Muscle of leg (tissue), 11 donors: ENCODE measurements around the gene LAMTOR4. TPM values are rescaled to one million over a fixed set of nuclear protein-coding genes. Genes with fewer than 3 reads are reported as not detected.

Experiments used
- DNase-seq: peaks from one replicate; pipeline ENCODE4 v3.0.0; 2013
- H3K27ac ChIP-seq: one replicate; pipeline ENCODE4 v1.5.1; 2013; ENCODE audit warnings: mild to moderate bottlenecking, low read length, control low read depth
- H3K27me3 ChIP-seq: one replicate; pipeline ENCODE4 v1.6.1; 2013; ENCODE audit warnings: low read length; ENCODE audit not compliant: control insufficient read depth, insufficient read depth
- H3K36me3 ChIP-seq: one replicate; pipeline ENCODE4 v1.6.1; 2013; ENCODE audit warnings: low read length; ENCODE audit not compliant: control insufficient read depth, insufficient read depth
- H3K4me1 ChIP-seq: one replicate; pipeline ENCODE4 v1.6.1; 2013; ENCODE audit warnings: low read length; ENCODE audit not compliant: control insufficient read depth, insufficient read depth
- H3K4me3 ChIP-seq: one replicate; pipeline ENCODE4 v1.5.1; 2013; ENCODE audit warnings: low read length, control low read depth
- H3K9me3 ChIP-seq: replicated peaks from 2 replicates; pipeline ENCODE4 v1.6.1; 2013; ENCODE audit warnings: low read depth, low read length; ENCODE audit not compliant: control insufficient read depth
- WGBS: methylation state at CpG from one replicate; pipeline ENCODE4 v1.1.5; 2013; ENCODE audit warnings: missing lambda C conversion rate; ENCODE audit not compliant: insufficient coverage; 5-methylcytosine and 5-hydroxymethylcytosine counted together
- polyA plus RNA-seq, 8 donors: library from polyadenylated mRNA; unstranded; fragments of 120-200 nt; gene quantifications; one replicate each; pipeline versions ENCODE4 v1.2.1 to v1.2.3, GENCODE V29; 2013; ENCODE audit warnings: inconsistent platforms in 1 of 8, low replicate concordance in 1 of 8; ENCODE audit not compliant: insufficient read length in 8 of 8, insufficient read depth in 1 of 8
- total RNA-seq: library from RNA; stranded (reverse); fragments of 120-200 nt; gene quantifications from one replicate; pipeline ENCODE4 v1.2.4, GENCODE V29; 2013

Gene LAMTOR4
- total and polyA plus RNA-seq, 9 donors = 65.0 to 97.1 (median 73.7) TPM

GRCh38 chr7:100200693-100201092 is 52.0 kb downstream of the LAMTOR4 start:
- Histone ChIP-seq H3K9me3 (no peaks in the 10 kb centered on the region), H3K36me3 (no peaks in the 10 kb centered on the region), H3K4me3 (no peak overlapping the region), H3K27me3 (no peaks in the 10 kb centered on the region), H3K4me1 (peaks cover 10% of the 10 kb centered on the region), H3K27ac (no peak overlapping the region)
- no peak for DNase-seq
- 87% methylated on average over 8 of the region's 11 CpGs for WGBS

Other genes with a start within 250 kb of the LAMTOR4 start
- 16.5 TPM for gene TRIM4, start 229.4 kb upstream of the LAMTOR4 start, total RNA-seq
- 10 to 100 TPM; 14.6 to 21.5 (median 17.0) TPM for gene TRIM4, start 229.4 kb upstream of the LAMTOR4 start, polyA plus RNA-seq
- gene GJC3, start 219.3 kb upstream of the LAMTOR4 start, total RNA-seq = 0.53 TPM
- under 1 TPM; 0.28 to 0.62 (median 0.39) TPM for gene GJC3, start 219.3 kb upstream of the LAMTOR4 start, polyA plus RNA-seq
- 0.75 TPM for gene AZGP1, start 172.9 kb upstream of the LAMTOR4 start, total RNA-seq
- 1 to 10 TPM in 4 of 8 donors, under 1 TPM in 4; 0.31 to 3.2 (median 0.94) TPM for gene AZGP1, start 172.9 kb upstream of the LAMTOR4 start, polyA plus RNA-seq
- gene ZKSCAN1, start 133.3 kb upstream of the LAMTOR4 start, total RNA-seq = 48.2 TPM
- gene ZKSCAN1, start 133.3 kb upstream of the LAMTOR4 start, polyA plus RNA-seq = 10 to 100 TPM; 20.6 to 37.3 (median 26.9) TPM
- gene ZSCAN21, start 99.1 kb upstream of the LAMTOR4 start, total RNA-seq = 15.8 TPM
- gene ZSCAN21, start 99.1 kb upstream of the LAMTOR4 start, polyA plus RNA-seq = 10 to 100 TPM; 12.3 to 14.8 (median 13.4) TPM
- 31.8 TPM for gene ZNF3, start 67.2 kb upstream of the LAMTOR4 start, total RNA-seq
- gene ZNF3, start 67.2 kb upstream of the LAMTOR4 start, polyA plus RNA-seq = 10 to 100 TPM; 22.5 to 29.7 (median 25.1) TPM
- 42.3 TPM for gene COPS6, start 59.9 kb upstream of the LAMTOR4 start, total RNA-seq
- 100 to 1,000 TPM in 1 of 8 donors, 10 to 100 TPM in 7; 88.3 to 100 (median 94.1) TPM for gene COPS6, start 59.9 kb upstream of the LAMTOR4 start, polyA plus RNA-seq
- 57.7 TPM for gene MCM7, start 47.5 kb upstream of the LAMTOR4 start, total RNA-seq
- 10 to 100 TPM; 69.2 to 88.7 (median 81.0) TPM for gene MCM7, start 47.5 kb upstream of the LAMTOR4 start, polyA plus RNA-seq
- 15.8 TPM for gene AP4M1, start 47.3 kb upstream of the LAMTOR4 start, total RNA-seq
- gene AP4M1, start 47.3 kb upstream of the LAMTOR4 start, polyA plus RNA-seq = 10 to 100 TPM; 20.4 to 29.5 (median 23.3) TPM
- gene TAF6, start 29.6 kb upstream of the LAMTOR4 start, total RNA-seq = 14.1 TPM
- gene TAF6, start 29.6 kb upstream of the LAMTOR4 start, polyA plus RNA-seq = 10 to 100 TPM; 31.6 to 41.0 (median 35.0) TPM
- gene CNPY4, start 29.3 kb upstream of the LAMTOR4 start, total RNA-seq = 50.2 TPM
- gene CNPY4, start 29.3 kb upstream of the LAMTOR4 start, polyA plus RNA-seq = 10 to 100 TPM; 31.0 to 56.4 (median 42.6) TPM
- gene MBLAC1, start 22.0 kb upstream of the LAMTOR4 start, total RNA-seq = 2.3 TPM
- 1 to 10 TPM; 1.2 to 2.2 (median 1.4) TPM for gene MBLAC1, start 22.0 kb upstream of the LAMTOR4 start, polyA plus RNA-seq
- 5.8 TPM for gene TRAPPC14, start 9.8 kb downstream of the LAMTOR4 start, total RNA-seq
- 10 to 100 TPM in 7 of 8 donors, 1 to 10 TPM in 1; 8.5 to 13.9 (median 10.9) TPM for gene TRAPPC14, start 9.8 kb downstream of the LAMTOR4 start, polyA plus RNA-seq
- 4.3 TPM for gene GAL3ST4, start 19.7 kb downstream of the LAMTOR4 start, total RNA-seq
- gene GAL3ST4, start 19.7 kb downstream of the LAMTOR4 start, polyA plus RNA-seq = 10 to 100 TPM in 7 of 8 donors, 1 to 10 TPM in 1; 8.9 to 18.7 (median 12.1) TPM
- 3.9 TPM for gene GPC2, start 28.5 kb downstream of the LAMTOR4 start, total RNA-seq
- 10 to 100 TPM in 2 of 8 donors, 1 to 10 TPM in 6; 5.9 to 11.2 (median 8.4) TPM for gene GPC2, start 28.5 kb downstream of the LAMTOR4 start, polyA plus RNA-seq
- gene STAG3, start 29.0 kb downstream of the LAMTOR4 start, total RNA-seq = 1.6 TPM
- gene STAG3, start 29.0 kb downstream of the LAMTOR4 start, polyA plus RNA-seq = 10 to 100 TPM in 5 of 8 donors, 1 to 10 TPM in 3; 9.0 to 20.2 (median 13.2) TPM
- gene PVRIG, start 71.0 kb downstream of the LAMTOR4 start, total RNA-seq = 0.13 TPM
- 1 to 10 TPM; 1.5 to 7.6 (median 3.6) TPM for gene PVRIG, start 71.0 kb downstream of the LAMTOR4 start, polyA plus RNA-seq
- not detected for gene SPDYE3, start 158.8 kb downstream of the LAMTOR4 start, total RNA-seq
- gene SPDYE3, start 158.8 kb downstream of the LAMTOR4 start, polyA plus RNA-seq = 1 to 10 TPM; 4.0 to 6.2 (median 5.3) TPM
- gene PILRB, start 209.2 kb downstream of the LAMTOR4 start, total RNA-seq = 13.9 TPM
- gene PILRB, start 209.2 kb downstream of the LAMTOR4 start, polyA plus RNA-seq = 10 to 100 TPM; 11.4 to 39.8 (median 18.0) TPM
- gene PILRA, start 224.6 kb downstream of the LAMTOR4 start, total RNA-seq = 1.3 TPM
- 1 to 10 TPM; 1.7 to 6.1 (median 2.3) TPM for gene PILRA, start 224.6 kb downstream of the LAMTOR4 start, polyA plus RNA-seq